WI38 (cell line): Measurements from ENCODE around the gene KLF2.

Experiments
- H3K4me3 ChIP-seq: 2 replicates; pipeline ENCODE4 v1.5.1; 2011; ENCODE audit warnings: low read depth, mild to moderate bottlenecking, control low read depth, low read length
- CTCF ChIP-seq: IDR thresholded peaks from 2 replicates; pipeline ENCODE4 v1.5.1; 2012; ENCODE audit warnings: low read depth, mild to moderate bottlenecking, control low read depth, low read length

The KLF2 gene

GRCh38 chr19:16326401-16327168, 2.0 kb downstream of the KLF2 start:
- peak overlapping the region; percentile 79 for H3K4me3 ChIP-seq
- no peak for TF ChIP-seq CTCF

GRCh38 chr19:16327169-16327475, 2.5 kb downstream of the KLF2 start:
- no peak for TF ChIP-seq CTCF
- no peak overlapping the region; the same call in 1 of the 2 replicates for H3K4me3 ChIP-seq

GRCh38 chr19:16327501-16327900, 2.9 kb downstream of the KLF2 start:
- H3K4me3 ChIP-seq, result no peak overlapping the region; the same call in 1 of the 2 replicates
- no peak for TF ChIP-seq CTCF

GRCh38 chr19:16327911-16328823, 3.5 kb downstream of the KLF2 start:
- peak overlapping the region; percentile 31 for H3K4me3 ChIP-seq
- TF ChIP-seq CTCF, result no peak

GRCh38 chr19:16328824-16329482, 4.3 kb downstream of the KLF2 start:
- H3K4me3 ChIP-seq, result no peak overlapping the region
- no peak for TF ChIP-seq CTCF

GRCh38 chr19:16330368-16330801, 5.8 kb downstream of the KLF2 start:
- TF ChIP-seq CTCF, result no peak
- no peak overlapping the region for H3K4me3 ChIP-seq
